Esophagus muscularis mucosa (tissue), 4 donors: ENCODE data around the gene BNC2. TPM values are rescaled to one million over a fixed set of nuclear protein-coding genes. Genes with fewer than 3 reads are reported as not detected.

Source experiments
- DNase-seq: peaks from one replicate; pipeline ENCODE4 v3.0.0-alpha.2; 2017; ENCODE audit errors: extremely low spot score
- H3K27ac ChIP-seq, 4 donors: fragments of 200-600 bp; sonication (generic); replicated peaks in 1 of 4; 1 replicate in 3 of 4; 2 replicates in 1 of 4; pipeline ENCODE4 v1.5.1; 2016 to 2019; ENCODE audit warnings: mild to moderate bottlenecking in 1 of 4
- H3K27me3 ChIP-seq, 4 donors: fragments of 200-600 bp; sonication (generic); one replicate each; pipeline versions ENCODE4 v1.5.1 to v1.6.0; 2016 to 2019
- H3K36me3 ChIP-seq, 4 donors: fragments of 200-600 bp; sonication (generic); one replicate each; pipeline ENCODE4 v1.5.1; 2016 to 2019
- H3K4me1 ChIP-seq, 4 donors: fragments of 200-600 bp; sonication (generic); one replicate each; pipeline ENCODE4 v1.5.1; 2016 to 2019
- H3K4me3 ChIP-seq, 4 donors: fragments of 200-600 bp; sonication (generic); 1 replicate in 2 of 4; 2 replicates in 2 of 4; pipeline ENCODE4 v1.5.1; 2016 to 2019; ENCODE audit warnings: mild to moderate bottlenecking in 4 of 4, moderate library complexity in 1 of 4
- H3K9me3 ChIP-seq, 4 donors: fragments of 200-600 bp; sonication (generic); 1 replicate in 3 of 4; 2 replicates in 1 of 4; pipeline ENCODE4 v1.5.1; 2016 to 2019
- EP300 ChIP-seq: sonication (generic); formaldehyde crosslinking; IDR thresholded peaks from one replicate; pipeline ENCODE4 v1.6.1; 2017; ENCODE audit warnings: antibody characterized with exemption
- POLR2A ChIP-seq: fragments of 450-650 bp; IDR thresholded peaks from one replicate; pipeline ENCODE4 v1.6.1; 2017; ENCODE audit warnings: antibody characterized with exemption, moderate library complexity, mild to moderate bottlenecking, low read depth
- POLR2AphosphoS5 ChIP-seq, 2 donors: sonication (generic); formaldehyde crosslinking; IDR thresholded peaks; one replicate each; pipeline ENCODE4 v1.6.1; 2017; ENCODE audit warnings: antibody characterized with exemption in 2 of 2
- WGBS: methylation state at CpG from one replicate; pipeline ENCODE4 v1.1.5; 2018; 5-methylcytosine and 5-hydroxymethylcytosine counted together
- intact Hi-C: fragments of 100-400 bp; cut with DNase I; formaldehyde crosslinking; loops from one replicate; pipeline ENCODE4 v1.15.1; 2023
- total RNA-seq, 4 donors: library from RNA; depleted of rRNA; stranded (reverse); fragments of >200 nt; gene quantifications; one replicate each; pipeline versions ENCODE4 v1.1.0 to v1.2.1, GENCODE V29; 2016
- TF ChIP-seq, protein P1 (sequence below), 3 experiments: fragments of 200-600 bp in 2 of 3; fragments of 450-650 bp in 1 of 3; sonication (generic) in 2 of 3; IDR thresholded peaks; one replicate each; pipeline ENCODE4 v1.5.1; 2017 to 2019; ENCODE audit warnings: antibody characterized with exemption in 3 of 3, mild to moderate bottlenecking in 2 of 3, moderate library complexity in 1 of 3

BNC2 gene
- total RNA-seq, 4 donors from 2014 or later, result 95.3 to 138 (median 123) TPM

DNA sequence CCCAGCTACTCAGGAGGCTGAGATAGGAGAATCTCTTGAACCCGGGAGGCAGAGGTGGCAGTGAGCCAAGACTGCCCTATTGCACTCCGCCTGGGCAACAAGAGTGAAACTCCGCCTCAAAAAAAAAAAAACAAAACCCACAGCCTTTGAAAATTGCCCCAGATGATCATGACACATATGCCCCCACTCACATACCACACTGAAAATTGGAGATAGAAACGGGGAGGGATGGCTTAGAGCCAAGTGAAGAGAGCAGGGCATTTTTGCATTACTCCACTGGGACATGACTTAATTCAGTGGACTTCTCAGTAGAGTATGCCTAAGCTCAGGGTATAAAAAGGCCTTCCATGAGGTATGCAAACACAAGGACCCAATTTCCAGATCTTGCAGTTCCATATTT, 309.3 kb downstream of the BNC2 start:
- Histone ChIP-seq H3K4me3 (no peak overlapping the region), H3K27me3 (no peaks in the 10 kb centered on the region), H3K27ac (no peak overlapping the region), H3K4me1 (peaks cover 0 to 25% (median 19%) of the 10 kb centered on the region in 4 donors), H3K36me3 (no peaks in the 10 kb centered on the region), H3K9me3 (no peaks in the 10 kb centered on the region)
- DNase-seq, result no peak
- intact Hi-C loops, result no loop called here
- 87% methylated on average over 4 of the region's 4 CpGs for WGBS
- TF ChIP-seq POLR2A (no peak), EP300 (no peak), POLR2AphosphoS5 (IDR thresholded peaks at IDR 0.05) (no peak)
- TF ChIP-seq, protein P1, sequence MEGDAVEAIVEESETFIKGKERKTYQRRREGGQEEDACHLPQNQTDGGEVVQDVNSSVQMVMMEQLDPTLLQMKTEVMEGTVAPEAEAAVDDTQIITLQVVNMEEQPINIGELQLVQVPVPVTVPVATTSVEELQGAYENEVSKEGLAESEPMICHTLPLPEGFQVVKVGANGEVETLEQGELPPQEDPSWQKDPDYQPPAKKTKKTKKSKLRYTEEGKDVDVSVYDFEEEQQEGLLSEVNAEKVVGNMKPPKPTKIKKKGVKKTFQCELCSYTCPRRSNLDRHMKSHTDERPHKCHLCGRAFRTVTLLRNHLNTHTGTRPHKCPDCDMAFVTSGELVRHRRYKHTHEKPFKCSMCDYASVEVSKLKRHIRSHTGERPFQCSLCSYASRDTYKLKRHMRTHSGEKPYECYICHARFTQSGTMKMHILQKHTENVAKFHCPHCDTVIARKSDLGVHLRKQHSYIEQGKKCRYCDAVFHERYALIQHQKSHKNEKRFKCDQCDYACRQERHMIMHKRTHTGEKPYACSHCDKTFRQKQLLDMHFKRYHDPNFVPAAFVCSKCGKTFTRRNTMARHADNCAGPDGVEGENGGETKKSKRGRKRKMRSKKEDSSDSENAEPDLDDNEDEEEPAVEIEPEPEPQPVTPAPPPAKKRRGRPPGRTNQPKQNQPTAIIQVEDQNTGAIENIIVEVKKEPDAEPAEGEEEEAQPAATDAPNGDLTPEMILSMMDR (IDR thresholded peaks at IDR 0.05), result no peak

DNA sequence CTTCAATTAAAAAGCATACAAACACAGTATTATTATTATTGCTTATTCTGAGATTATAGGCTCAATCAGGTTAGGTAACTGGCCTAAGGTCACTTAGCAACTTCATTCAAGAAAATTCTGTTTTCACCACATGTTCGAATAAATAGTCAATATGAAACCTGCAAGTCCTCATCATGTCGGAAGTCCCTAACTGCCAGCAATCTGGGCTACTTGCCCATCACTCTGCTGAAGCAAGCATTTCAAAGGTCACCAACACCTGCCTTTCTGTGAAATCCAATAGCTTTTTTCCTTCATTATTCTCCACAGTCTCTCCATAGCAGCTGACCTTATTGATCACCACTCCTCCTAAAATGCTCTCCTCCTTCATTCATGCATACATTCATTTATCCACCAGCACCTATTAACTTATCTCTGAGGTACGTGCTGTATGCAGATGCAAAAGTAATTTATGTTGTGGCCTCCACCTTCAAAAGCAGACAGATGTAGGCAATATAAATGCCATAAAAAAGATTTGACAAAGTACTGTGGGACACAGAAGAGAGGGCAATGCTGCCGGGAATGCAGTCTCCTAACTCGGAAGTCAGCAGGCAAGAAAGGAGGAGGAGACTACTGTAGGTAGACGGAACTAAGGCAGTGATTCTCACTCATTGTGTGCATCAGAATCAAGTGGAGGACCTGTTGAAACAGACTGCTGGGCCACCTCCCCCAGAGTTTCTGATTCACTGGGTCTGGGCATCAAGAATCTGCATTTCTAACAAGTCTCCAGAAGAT, 310.9 kb downstream of the BNC2 start:
- H3K4me1 ChIP-seq, result peaks cover 0 to 25% (median 19%) of the 10 kb centered on the region in 4 donors
- intact Hi-C loops, result no loop called here
- H3K27ac ChIP-seq, result no peak overlapping the region
- no peak for DNase-seq
- no peaks in the 10 kb centered on the region for H3K36me3 ChIP-seq
- no peaks in the 10 kb centered on the region for H3K9me3 ChIP-seq
- no peak for TF ChIP-seq EP300
- no peak for TF ChIP-seq POLR2A
- TF ChIP-seq POLR2AphosphoS5 (IDR thresholded peaks at IDR 0.05), result no peak
- TF ChIP-seq, protein P1 (IDR thresholded peaks at IDR 0.05), result no peak
- 72% methylated on average over 6 of the region's 6 CpGs for WGBS
- H3K27me3 ChIP-seq, result no peaks in the 10 kb centered on the region
- no peak overlapping the region for H3K4me3 ChIP-seq

DNA sequence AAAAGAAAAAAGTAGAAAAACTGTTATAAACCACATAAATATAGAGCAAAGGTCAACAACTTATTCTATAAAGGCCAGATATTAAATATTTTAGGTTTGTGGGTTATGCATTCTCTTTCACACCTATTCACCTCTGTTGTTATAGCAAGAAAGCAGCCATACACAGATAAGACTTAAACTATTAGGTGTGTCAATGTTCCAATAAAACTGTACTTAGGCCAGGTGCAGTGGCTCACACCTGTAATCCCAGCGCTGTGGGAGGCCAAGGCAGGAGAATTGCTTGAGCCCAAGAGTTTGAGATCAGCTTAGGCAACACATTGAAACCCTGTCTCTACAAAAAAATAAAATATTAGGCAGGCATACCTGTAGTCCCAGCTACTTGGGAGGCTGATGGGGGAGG, 314.7 kb downstream of the BNC2 start:
- Histone ChIP-seq H3K36me3 (peaks cover 0 to 19% (median 8%) of the 10 kb centered on the region in 4 donors), H3K27ac (no peak overlapping the region), H3K27me3 (no peaks in the 10 kb centered on the region), H3K4me3 (no peak overlapping the region), H3K4me1 (peaks cover 0 to 25% (median 19%) of the 10 kb centered on the region in 4 donors), H3K9me3 (no peaks in the 10 kb centered on the region)
- no peak for DNase-seq
- no peak for TF ChIP-seq EP300
- no peak for TF ChIP-seq POLR2AphosphoS5 (IDR thresholded peaks at IDR 0.05)
- TF ChIP-seq POLR2A, result no peak
- TF ChIP-seq, protein P1 (IDR thresholded peaks at IDR 0.05), result no peak
- intact Hi-C loops, result no loop called here
- 92% methylated on average over 1 of the region's 1 CpG for WGBS

DNA sequence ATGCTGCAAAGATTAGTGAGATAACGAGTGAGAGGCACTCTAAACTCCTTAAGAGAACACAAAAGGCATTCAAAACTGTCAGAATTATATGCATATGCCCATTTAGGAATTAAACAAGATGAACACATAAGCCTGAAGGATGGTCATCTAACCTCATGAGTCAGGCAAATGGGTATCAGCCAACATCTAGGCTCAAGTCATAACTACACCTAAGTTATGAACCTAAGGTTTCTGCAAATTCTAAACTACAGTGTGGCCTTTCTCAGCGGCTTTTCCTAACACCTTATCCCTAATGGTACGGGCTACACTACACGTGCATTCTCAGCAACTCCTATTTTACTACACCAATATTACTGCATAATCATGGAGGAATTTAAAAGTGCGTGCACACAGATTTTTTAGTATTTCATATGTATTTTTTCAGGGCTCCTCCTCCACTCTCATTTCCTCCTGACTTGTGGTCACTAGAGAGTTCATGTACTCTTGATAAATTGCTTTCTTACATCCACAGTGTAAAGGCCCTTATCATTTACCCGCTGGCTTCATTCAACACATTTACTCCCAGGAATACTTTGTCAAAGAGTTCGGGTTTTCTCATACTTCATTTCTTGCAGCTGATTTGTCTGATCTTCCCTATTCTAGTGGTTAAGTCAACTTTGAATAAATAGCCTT, 316.5 kb downstream of the BNC2 start:
- intact Hi-C loops, result no loop called here
- Histone ChIP-seq H3K4me3 (no peak overlapping the region), H3K4me1 (peaks cover 0 to 10% (median 4%) of the 10 kb centered on the region in 4 donors), H3K27ac (no peak overlapping the region), H3K27me3 (no peaks in the 10 kb centered on the region), H3K9me3 (no peaks in the 10 kb centered on the region), H3K36me3 (peaks cover 0 to 19% (median 8%) of the 10 kb centered on the region in 4 donors)
- no peak for DNase-seq
- no peak for TF ChIP-seq EP300
- TF ChIP-seq POLR2A, result no peak
- TF ChIP-seq, protein P1 (IDR thresholded peaks at IDR 0.05), result no peak
- TF ChIP-seq POLR2AphosphoS5 (IDR thresholded peaks at IDR 0.05), result no peak
- 82% methylated on average over 7 of the region's 7 CpGs for WGBS
